Ascending aorta (tissue), 2 donors: ENCODE results near the gene ANXA8. TPM values are rescaled to one million over a fixed set of nuclear protein-coding genes. Genes with fewer than 3 reads are reported as not detected.
A peak's percentile ranks its signal among the peaks of the same experiment; 100 is the strongest.

Source experiments
- DNase-seq, 2 donors: peaks; one replicate each; pipeline ENCODE4 v3.0.0-alpha.2; 2019; ENCODE audit warnings: low spot score in 2 of 2
- H3K27ac ChIP-seq, 2 donors: fragments of 200-600 bp; sonication (generic); one replicate each; pipeline ENCODE4 v1.5.1; 2016 to 2017; ENCODE audit warnings: mild to moderate bottlenecking in 1 of 2
- H3K27me3 ChIP-seq: fragments of 200-600 bp; sonication (generic); one replicate; pipeline ENCODE4 v1.5.1; 2017
- H3K36me3 ChIP-seq, 2 donors: fragments of 200-600 bp; sonication (generic); one replicate each; pipeline ENCODE4 v1.5.1; 2016
- H3K4me1 ChIP-seq, 2 donors: fragments of 200-600 bp; sonication (generic); one replicate each; pipeline ENCODE4 v1.5.1; 2016 to 2017; ENCODE audit warnings: mild to moderate bottlenecking in 1 of 2
- H3K4me3 ChIP-seq, 2 donors: fragments of 200-600 bp; sonication (generic); one replicate each; pipeline ENCODE4 v1.5.1; 2016 to 2017; ENCODE audit warnings: mild to moderate bottlenecking in 1 of 2
- H3K9me3 ChIP-seq, 2 donors: fragments of 200-600 bp; sonication (generic); one replicate each; pipeline ENCODE4 v1.5.1; 2016
- intact Hi-C: fragments of 100-400 bp; cut with DNase I; formaldehyde crosslinking; loops from one replicate; pipeline ENCODE4 v1.15.1; 2023
- total RNA-seq: library from RNA; depleted of rRNA; stranded (reverse); fragments of >200 nt; gene quantifications from one replicate; pipeline ENCODE4 v1.1.0, GENCODE V29; 2016
- TF ChIP-seq, protein P1 (sequence below), 3 experiments: fragments of 200-600 bp in 2 of 3; fragments of 450-650 bp in 1 of 3; sonication (generic) in 2 of 3; IDR thresholded peaks; one replicate each; pipeline ENCODE4 v1.5.1; 2016 to 2019; ENCODE audit warnings: antibody characterized with exemption in 3 of 3, mild to moderate bottlenecking in 1 of 3, moderate library complexity in 1 of 3

Gene ANXA8
- total RNA-seq, 1 donor from 2014 or later: not detected

DNA sequence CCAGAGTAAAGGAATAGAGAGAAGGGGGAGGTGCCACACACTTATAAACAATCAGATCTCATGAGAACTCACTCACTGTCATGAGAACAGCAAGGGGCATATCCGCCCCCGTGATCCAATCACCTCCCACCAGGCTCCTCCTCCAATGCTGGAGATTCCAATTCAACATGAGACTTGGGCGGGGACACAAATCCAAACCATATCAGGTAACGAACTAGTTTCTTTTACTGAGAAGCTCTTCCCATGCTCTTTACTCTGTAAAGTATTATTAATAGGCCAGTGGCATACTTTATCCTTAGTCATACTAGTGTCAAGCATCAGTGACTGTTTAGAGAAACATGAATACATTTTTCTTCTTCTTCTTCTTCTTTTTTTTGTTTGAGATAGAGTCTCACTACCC, 60.4 kb downstream of the ANXA8 start:
- TF ChIP-seq, protein P1, sequence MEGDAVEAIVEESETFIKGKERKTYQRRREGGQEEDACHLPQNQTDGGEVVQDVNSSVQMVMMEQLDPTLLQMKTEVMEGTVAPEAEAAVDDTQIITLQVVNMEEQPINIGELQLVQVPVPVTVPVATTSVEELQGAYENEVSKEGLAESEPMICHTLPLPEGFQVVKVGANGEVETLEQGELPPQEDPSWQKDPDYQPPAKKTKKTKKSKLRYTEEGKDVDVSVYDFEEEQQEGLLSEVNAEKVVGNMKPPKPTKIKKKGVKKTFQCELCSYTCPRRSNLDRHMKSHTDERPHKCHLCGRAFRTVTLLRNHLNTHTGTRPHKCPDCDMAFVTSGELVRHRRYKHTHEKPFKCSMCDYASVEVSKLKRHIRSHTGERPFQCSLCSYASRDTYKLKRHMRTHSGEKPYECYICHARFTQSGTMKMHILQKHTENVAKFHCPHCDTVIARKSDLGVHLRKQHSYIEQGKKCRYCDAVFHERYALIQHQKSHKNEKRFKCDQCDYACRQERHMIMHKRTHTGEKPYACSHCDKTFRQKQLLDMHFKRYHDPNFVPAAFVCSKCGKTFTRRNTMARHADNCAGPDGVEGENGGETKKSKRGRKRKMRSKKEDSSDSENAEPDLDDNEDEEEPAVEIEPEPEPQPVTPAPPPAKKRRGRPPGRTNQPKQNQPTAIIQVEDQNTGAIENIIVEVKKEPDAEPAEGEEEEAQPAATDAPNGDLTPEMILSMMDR (IDR thresholded peaks at IDR 0.05): no peak

GRCh38 chr10:47421057-47421952, 62.6 kb downstream of the ANXA8 start:
- Histone ChIP-seq H3K27me3 (no peaks in the 10 kb centered on the region), H3K27ac (no peak overlapping the region), H3K4me1 (no peaks in the 10 kb centered on the region), H3K36me3 (no peaks in the 10 kb centered on the region), H3K4me3 (no peak overlapping the region), H3K9me3 (no peaks in the 10 kb centered on the region)
- no peak for DNase-seq
- intact Hi-C loops: no loop called here
- TF ChIP-seq, protein P1 (IDR thresholded peaks at IDR 0.05): no peak

More for the DNA sequence above, 60.4 kb downstream of the ANXA8 start:
- H3K4me1 ChIP-seq: no peaks in the 10 kb centered on the region
- no peak overlapping the region for H3K27ac ChIP-seq
- H3K9me3 ChIP-seq: no peaks in the 10 kb centered on the region
- intact Hi-C loops: no loop called here
- no peak overlapping the region for H3K4me3 ChIP-seq
- H3K36me3 ChIP-seq: no peaks in the 10 kb centered on the region
- H3K27me3 ChIP-seq: no peaks in the 10 kb centered on the region
- no peak for DNase-seq

DNA sequence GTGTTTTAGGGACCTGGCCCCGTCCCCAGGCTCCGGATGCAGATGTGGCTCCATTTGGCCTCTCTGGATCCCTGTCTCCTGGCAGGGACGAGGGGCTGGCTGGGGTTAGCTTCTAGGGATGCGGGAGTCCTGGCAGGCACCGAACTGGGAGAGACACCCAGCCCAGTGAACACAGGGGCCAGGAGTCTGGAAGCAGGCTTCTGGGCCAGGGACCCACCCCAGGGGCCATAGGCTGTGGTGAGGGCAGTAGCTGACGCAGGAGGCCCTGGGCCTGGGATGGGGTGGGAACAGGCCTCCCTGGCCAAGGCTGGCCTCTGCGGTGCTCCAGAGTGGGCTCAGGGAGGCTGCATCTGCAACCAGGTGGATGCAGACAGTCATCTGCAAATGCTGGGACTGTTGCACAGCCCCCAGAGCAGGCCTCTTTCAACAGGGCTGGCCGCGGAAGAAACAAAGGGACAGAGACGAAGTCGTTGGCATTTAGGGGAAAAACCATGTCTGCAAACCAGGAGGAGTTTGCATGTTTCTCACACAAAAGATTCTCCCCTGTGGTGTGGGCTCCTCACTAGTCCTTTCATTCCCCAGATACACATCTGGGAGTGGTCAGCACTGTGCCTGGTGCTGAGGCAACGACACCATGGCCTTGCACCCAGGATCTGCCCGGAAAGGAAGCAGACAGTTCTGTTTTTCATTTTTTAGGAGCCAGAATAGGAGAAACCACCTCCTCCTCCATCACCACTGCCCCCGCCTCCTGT, 63.4 kb downstream of the ANXA8 start:
- Histone ChIP-seq H3K9me3 (no peaks in the 10 kb centered on the region), H3K4me3 (no peak overlapping the region), H3K27me3 (no peaks in the 10 kb centered on the region), H3K4me1 (no peaks in the 10 kb centered on the region), H3K36me3 (no peaks in the 10 kb centered on the region), H3K27ac (no peak overlapping the region)
- DNase-seq: peak in 1 of 2 donors; percentile 50
- intact Hi-C loops: no loop called here
- TF ChIP-seq, protein P1 (IDR thresholded peaks at IDR 0.05): no peak

GRCh38 chr10:47419421-47419820, 64.5 kb downstream of the ANXA8 start:
- TF ChIP-seq, protein P1 (IDR thresholded peaks at IDR 0.05): no peak

DNA sequence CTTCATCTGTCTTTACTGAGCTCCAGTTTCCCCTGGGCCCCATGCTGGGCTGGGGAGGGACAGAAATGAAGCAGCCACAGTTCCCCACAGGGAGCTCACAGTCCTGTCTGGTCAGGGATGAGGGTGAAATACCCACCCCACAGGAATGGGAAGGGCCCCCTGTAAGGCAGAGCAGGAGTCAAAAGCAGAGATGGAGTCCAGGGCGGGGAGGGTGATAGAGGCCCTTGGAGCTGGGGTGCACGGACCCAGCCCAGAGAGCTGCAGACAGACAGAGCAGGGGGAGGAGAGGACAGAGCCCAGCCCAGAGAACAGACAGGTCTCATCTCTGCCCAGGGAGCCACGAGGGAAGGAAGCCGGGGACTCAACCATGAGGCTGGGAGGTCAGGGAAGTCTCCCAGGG, 64.9 kb downstream of the ANXA8 start:
- Histone ChIP-seq H3K4me1 (no peaks in the 10 kb centered on the region), H3K27ac (no peak overlapping the region), H3K36me3 (no peaks in the 10 kb centered on the region), H3K9me3 (no peaks in the 10 kb centered on the region), H3K4me3 (no peak overlapping the region), H3K27me3 (no peaks in the 10 kb centered on the region)
- TF ChIP-seq, protein P1 (IDR thresholded peaks at IDR 0.05): no peak
- no peak for DNase-seq
- intact Hi-C loops: no loop called here

More at GRCh38 chr10:47419421-47419820, 64.5 kb downstream of the ANXA8 start:
- Histone ChIP-seq H3K4me1 (no peaks in the 10 kb centered on the region), H3K27me3 (no peaks in the 10 kb centered on the region), H3K27ac (no peak overlapping the region), H3K36me3 (no peaks in the 10 kb centered on the region), H3K4me3 (no peak overlapping the region), H3K9me3 (no peaks in the 10 kb centered on the region)
- intact Hi-C loops: no loop called here
- no peak for DNase-seq
